GM12801 (cell line): Measurements from ENCODE around the gene FAM124B.

Experiments
- TF ChIP-seq, protein P1 (sequence below): IDR thresholded peaks from one replicate; pipeline ENCODE4 v1.5.1; 2011; ENCODE audit warnings: control low read depth; ENCODE audit not compliant: insufficient read length; ENCODE audit errors: extremely low read depth

Gene FAM124B

DNA sequence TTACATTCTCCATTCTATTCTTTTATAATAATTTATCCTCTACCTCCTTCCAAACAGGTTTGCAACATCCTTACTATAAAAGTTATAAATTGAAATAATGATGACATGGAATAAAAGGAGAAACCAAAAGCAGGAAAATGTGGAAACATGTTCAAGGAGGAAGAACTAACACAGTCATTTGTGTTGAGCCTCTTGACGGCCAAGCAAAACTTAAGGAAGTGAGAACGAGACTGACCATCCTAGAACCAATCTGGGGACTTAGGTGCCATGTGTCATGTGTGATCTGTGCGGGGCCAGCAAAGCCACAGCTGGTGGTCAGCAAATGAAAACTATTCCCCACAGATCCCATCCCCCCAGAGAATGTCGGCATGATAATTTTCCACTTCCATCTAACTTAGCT is 25.6 kb upstream of the FAM124B start:
- TF ChIP-seq, protein P1, sequence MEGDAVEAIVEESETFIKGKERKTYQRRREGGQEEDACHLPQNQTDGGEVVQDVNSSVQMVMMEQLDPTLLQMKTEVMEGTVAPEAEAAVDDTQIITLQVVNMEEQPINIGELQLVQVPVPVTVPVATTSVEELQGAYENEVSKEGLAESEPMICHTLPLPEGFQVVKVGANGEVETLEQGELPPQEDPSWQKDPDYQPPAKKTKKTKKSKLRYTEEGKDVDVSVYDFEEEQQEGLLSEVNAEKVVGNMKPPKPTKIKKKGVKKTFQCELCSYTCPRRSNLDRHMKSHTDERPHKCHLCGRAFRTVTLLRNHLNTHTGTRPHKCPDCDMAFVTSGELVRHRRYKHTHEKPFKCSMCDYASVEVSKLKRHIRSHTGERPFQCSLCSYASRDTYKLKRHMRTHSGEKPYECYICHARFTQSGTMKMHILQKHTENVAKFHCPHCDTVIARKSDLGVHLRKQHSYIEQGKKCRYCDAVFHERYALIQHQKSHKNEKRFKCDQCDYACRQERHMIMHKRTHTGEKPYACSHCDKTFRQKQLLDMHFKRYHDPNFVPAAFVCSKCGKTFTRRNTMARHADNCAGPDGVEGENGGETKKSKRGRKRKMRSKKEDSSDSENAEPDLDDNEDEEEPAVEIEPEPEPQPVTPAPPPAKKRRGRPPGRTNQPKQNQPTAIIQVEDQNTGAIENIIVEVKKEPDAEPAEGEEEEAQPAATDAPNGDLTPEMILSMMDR: no peak

DNA sequence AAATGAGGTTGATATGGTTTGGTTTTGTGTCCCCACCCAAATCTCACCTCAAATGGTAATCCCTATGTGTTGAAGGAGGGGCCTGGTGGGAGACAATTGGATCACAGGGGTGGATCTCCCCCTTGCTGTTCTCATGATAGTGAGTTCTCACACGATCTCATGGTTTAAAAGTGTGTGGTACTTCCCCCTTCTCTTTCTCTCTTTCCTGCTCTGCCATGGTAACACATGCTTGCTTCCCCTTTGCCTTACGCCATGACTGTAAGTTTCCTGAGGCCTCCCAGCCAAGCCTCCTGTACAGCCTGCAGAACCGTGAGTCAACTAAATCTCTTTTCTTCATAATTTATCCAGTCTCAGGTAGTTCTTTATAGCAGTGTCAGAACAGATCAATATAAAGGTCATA is 24.7 kb upstream of the FAM124B start:
- TF ChIP-seq, protein P1: no peak

DNA sequence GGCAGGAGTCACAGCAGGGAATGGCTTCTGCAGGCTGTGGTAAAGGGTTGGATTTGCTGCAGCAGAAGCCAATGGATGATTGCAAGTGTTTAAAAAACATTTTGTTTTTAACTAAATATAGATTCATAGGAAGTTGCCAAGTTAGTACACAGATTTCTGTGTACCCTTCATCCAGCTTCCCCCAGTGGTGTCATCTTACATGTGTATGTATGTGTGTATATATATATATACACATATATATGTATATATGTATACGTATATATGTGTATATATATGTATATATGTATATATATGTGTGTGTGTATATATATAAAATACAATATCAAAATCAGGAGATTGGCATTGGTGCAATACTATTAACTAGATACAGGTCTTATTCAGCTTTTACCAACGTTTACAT is 19.2 kb upstream of the FAM124B start:
- TF ChIP-seq, protein P1: no peak

DNA sequence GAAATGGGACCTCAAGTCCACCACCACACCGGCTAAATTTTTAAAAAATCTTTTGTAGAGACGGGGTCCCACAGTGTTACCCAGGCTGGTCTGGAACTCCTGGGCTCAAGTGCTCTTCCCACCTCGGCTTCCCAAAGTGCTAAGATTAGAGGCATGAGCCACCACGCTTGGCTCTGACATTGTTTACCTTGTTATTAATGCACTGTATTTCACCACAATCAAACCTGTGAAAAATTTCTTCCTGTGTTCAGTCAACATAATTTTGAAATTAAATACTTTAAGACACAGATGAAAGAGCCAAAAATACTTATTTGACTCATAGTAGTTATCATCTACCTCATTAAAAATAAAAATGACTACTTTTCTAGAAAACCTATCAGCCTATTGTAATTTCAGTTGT is 16.0 kb upstream of the FAM124B start:
- TF ChIP-seq, protein P1: no peak

DNA sequence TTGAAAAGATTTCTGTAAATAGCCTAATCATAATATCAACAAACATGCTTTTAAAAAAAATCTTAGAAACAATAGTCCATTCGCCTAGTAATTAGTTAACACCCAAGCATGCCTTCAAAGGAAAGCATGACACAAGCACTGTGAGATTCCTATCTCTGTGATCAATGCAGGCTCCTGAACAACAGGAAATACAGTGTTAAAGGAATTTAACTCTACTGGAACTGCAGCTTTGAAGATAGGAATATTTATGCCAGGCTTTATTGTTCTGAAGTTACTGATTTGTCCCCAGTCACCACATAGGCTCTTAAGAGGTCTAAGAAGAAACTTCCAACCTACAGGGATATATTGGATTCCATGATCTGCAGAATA is 15.4 kb upstream of the FAM124B start:
- TF ChIP-seq, protein P1: no peak

DNA sequence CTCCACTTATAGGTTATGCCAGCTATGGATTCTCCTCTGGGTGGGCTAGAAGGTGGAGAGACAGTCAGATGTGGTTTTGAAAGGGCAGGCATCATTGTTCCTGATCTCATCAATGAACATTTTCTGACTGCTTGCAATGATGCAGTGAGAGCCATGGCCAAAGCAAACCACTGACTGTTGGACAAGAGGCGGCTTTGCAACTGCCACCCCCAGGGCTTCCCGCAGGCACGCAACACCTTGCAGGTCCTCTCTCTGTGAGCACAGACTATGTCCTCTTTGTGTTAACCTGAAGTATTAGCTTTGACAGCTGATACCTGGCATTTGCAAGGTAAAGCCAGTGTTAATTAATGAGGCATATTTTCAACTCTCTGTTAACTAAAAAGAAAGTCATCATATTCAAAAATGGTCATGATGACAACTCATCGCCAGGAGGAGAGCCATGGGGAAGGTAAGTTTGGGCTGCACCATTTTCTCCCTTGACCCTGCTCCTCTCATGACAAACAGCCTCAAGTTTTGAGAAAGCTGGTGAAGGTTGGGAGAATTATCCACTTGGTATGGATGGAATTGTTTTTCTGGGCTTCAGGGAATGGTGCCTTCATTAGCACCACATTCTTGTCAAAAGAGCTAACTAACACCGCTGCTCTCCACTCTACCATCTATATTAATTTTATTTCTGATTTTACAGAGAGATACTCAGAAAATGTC is 14.9 kb upstream of the FAM124B start:
- TF ChIP-seq, protein P1: no peak

DNA sequence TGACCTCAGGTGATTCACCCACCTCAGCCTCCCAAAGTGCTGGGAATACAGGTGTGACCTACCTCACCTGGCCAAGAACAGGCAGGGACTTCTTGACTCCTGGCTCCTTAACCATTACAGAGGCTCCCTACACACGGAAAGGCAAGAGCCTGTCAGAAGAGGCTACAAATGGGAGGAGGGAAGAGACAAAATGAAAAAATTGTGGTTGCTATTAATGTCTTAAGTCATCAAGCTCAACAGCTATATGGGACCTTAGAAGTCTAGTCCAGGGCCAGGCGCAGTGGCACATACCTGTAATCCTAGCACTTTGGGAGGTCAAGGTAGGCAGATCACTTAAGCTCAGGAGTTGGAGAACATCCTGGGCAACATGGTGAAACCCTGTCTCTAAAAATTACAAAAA is 11.5 kb upstream of the FAM124B start:
- TF ChIP-seq, protein P1: no peak
